Measurements from ENCODE around the gene IRGQ. TPM values are rescaled to one million over a fixed set of nuclear protein-coding genes. Genes with fewer than 3 reads are reported as not detected.

Gene IRGQ
- total RNA-seq, 1 experiment from 2014 or later, result 38.1 TPM

- POLR2A ChIA-PET, result interaction anchor here (1.2 to 1.8 kb wide), 3 partner anchors 20 to 39 kb away, joined by 6 to 8 read pairs (median 6); partner anchors contain the start of gene ZNF575
- Mint-ChIP-seq H3K27me3 (ENCODE audit: low read depth) (no peaks in the 10 kb centered on the region), H3K4me3 (no peak overlapping the region), H3K36me3 (peaks cover 24% of the 10 kb centered on the region), H3K27ac (peak overlapping the region; percentile 84), H3K4me1 (peaks cover 7% of the 10 kb centered on the region), H3K9me3 (no peaks in the 10 kb centered on the region)
- CTCF ChIA-PET, result interaction anchor here (0.5 to 7.7 kb wide), 49 partner anchors 8 to 275 kb away, joined by 3 to 152 read pairs (median 7); partner anchors contain the start of genes ETHE1, IRGQ, PINLYP and XRCC1
- peak; percentile 98 for ATAC-seq
- peak; percentile 92 for DNase-seq (ENCODE audit: low spot score)
- peak; percentile 64 for TF ChIP-seq CTCF (IDR thresholded peaks at IDR 0.05)
- no peak for TF ChIP-seq PRRX2 (CRISPR knock-in tag; IDR thresholded peaks at IDR 0.05)
Measured at GRCh38 chr19:43555185-43555770, 40.7 kb downstream of the IRGQ start.

- TF ChIP-seq SP1 (CRISPR knock-in tag; conservative IDR thresholded peaks at IDR 0.05) (no peak), IRF2 (CRISPR knock-in tag; IDR thresholded peaks at IDR 0.05; ENCODE audit: borderline replicate concordance, low read depth) (no peak), FOXK1 (CRISPR knock-in tag; IDR thresholded peaks at IDR 0.05) (no peak), SMAD3 (CRISPR knock-in tag; IDR thresholded peaks at IDR 0.05; ENCODE audit: borderline replicate concordance) (no peak), MLX (CRISPR knock-in tag; IDR thresholded peaks at IDR 0.05) (no peak), OVOL2 (CRISPR knock-in tag; IDR thresholded peaks at IDR 0.05; ENCODE audit: borderline replicate concordance) (no peak), ATF2 (CRISPR knock-in tag; IDR thresholded peaks at IDR 0.05; ENCODE audit: borderline replicate concordance, low read depth) (no peak), ZNF532 (CRISPR knock-in tag; IDR thresholded peaks at IDR 0.05; ENCODE audit: borderline replicate concordance) (no peak), RORB (CRISPR knock-in tag; IDR thresholded peaks at IDR 0.05) (no peak), ZNF425 (CRISPR knock-in tag; conservative IDR thresholded peaks at IDR 0.05) (no peak), TCF7 (CRISPR knock-in tag; IDR thresholded peaks at IDR 0.05; ENCODE audit: low read depth) (no peak)
- no peak for DNase-seq (ENCODE audit: low spot score)
- H3K4me1 Mint-ChIP-seq, result peaks cover 7% of the 10 kb centered on the region
- peaks cover 28% of the 10 kb centered on the region for H3K36me3 Mint-ChIP-seq
- ChIA-PET POLR2A (interaction anchor here (1.6 to 1.8 kb wide), 2 partner anchors 19 to 21 kb away, joined by 6 to 8 read pairs; partner anchors contain the start of gene ZNF575), CTCF (interaction anchor here (0.6 to 7.7 kb wide), 45 partner anchors 7 to 255 kb away, joined by 3 to 152 read pairs (median 7); partner anchors contain the start of genes ETHE1, IRGQ, PINLYP and XRCC1)
- no peak overlapping the region for H3K4me3 Mint-ChIP-seq
- H3K9me3 Mint-ChIP-seq, result no peaks in the 10 kb centered on the region
- H3K27me3 Mint-ChIP-seq (ENCODE audit: low read depth), result no peaks in the 10 kb centered on the region
- ATAC-seq, result no peak
- H3K27ac Mint-ChIP-seq, result peak overlapping the region; percentile 84; the same call in 1 of the 2 replicates
Measured at GRCh38 chr19:43554317-43554895, 41.5 kb downstream of the IRGQ start.

Measured in WTC11 (cell line).